HG02852 (cell line): Measurements from ENCODE around the gene CD58.

ENCODE experiments used
- ATAC-seq: cut with Tn5 transposase; IDR thresholded peaks from one replicate; pipeline ENCODE4 v1.9.1; 2021; ENCODE audit warnings: mild to moderate bottlenecking, moderate library complexity; ENCODE audit not compliant: unreplicated experiment

CD58 gene

DNA sequence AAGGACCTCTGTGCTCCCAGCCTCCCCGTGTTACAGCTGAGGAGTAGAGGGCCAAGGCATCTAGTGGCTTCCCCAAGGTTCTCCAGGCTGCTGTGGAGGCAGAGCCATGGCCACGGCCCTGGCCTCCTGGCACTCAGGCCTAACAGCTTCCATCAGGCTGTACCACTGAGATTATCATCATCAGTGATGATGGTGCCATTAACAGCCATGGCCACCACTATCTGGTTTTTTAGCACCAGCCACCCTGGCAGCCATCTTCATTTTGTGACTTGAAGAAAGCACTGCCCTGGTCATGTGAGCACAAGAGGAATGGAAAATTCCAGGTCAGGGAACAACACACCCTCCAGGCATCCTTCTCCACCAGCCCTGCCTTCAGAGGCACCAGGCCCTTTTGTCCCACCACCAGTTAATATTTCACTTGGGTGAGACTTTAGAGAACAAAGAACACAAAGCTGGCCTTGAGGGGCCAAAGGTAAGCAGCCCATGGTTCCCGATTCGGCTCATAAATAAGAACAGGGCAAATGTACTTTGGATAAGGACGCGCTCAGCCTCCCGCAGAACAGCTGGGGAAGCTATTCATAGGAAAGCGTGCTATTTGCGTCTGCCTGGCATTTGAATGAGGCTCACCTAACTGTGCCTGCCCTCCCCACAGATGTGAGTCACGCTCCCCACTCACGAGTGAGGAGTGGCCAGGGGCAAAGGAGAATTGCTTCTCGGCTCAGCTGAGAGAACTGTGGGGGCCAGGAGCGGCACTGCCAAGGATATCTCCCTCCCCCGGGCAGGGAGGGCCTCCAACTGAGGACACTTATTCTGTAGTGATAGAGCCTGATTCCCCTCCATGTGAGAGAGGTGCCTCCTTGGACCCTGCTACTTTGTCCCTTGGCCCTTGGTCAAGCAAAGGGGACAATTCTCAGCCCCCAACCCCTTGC is 95.6 kb downstream of the CD58 start:
- ATAC-seq, result no peak

GRCh38 chr1:116472431-116472961 is 98.3 kb downstream of the CD58 start:
- no peak for ATAC-seq

- ATAC-seq, result no peak
Observed at GRCh38 chr1:116471241-116471640, 99.6 kb downstream of the CD58 start.

DNA sequence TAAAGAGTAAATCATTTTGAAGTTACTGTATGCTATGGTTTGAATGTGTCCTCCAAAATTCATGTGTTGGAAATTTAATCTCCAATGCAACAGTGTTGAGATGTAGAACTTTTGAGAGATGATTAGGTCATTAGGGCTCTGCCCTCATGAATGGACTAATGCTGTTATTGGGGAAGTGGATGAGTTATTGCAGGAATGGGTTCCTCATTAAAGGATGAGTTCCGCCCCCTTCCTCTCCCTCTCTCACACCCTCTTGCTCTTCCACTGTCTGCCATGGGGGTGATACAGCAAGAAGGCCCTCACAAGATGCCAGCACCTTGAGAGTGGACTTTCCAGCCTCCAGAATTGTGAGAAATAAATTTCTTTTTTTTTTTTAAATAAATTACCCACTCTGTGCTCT is 100.2 kb downstream of the CD58 start:
- no peak for ATAC-seq

- no peak for ATAC-seq
Observed at GRCh38 chr1:116466810-116467557, 103.8 kb downstream of the CD58 start.

DNA sequence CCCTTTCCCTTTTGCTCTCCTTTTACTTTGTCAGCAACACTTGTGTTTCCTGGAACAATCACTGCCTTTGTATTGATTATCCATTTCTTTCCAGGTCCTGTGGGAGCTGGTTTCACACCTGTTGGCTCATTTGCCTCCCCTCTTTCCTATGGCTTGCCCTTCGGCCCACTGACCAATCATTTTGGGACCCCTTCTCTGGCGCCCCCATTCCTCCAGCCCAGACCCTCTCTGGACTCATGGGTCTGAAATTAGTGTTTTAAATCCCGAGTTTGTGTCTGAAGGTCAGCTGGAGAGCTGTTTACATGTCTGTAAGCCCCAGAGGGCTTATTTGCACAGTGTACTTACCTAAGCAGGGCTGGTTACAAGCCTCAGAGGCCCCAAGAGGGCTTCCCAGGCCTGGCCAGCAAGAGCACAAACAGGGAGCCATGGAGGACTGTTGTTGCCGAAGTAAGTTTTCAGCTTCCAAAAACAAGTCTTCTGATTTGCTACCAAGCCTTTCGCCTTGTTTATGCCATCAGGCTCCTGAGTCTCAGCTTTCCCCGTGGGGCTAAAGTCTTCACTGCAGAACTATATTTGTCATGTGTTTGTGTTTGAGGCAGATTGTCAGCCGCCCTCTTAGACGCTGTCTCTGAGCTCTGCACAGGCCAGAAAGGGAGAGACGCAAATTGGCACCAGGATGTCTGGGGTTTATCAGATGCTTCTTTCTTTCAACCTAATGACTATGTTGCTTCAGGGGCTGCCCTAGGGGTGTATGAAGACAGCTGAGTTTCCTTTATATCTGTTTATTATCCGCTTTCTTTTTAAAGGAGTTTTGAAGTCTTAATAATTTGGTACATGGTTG is 104.8 kb downstream of the CD58 start:
- no peak for ATAC-seq

DNA sequence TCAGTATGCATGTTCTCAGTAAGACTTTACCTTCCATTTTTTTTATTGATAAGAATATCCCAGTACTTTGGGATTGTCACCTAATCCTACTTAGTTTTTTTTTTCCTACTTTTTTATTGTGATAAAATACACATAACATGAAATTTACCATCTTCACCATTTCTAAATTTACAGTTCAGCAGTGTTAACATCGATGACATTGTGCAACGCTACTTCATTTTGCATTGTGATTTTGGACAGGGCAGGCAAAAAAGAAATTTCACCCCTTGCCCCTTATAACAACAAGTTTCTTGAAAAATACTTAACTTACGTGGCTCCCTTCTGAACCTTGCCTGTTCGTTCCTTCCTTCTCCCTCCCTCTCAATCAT is 105.4 kb downstream of the CD58 start:
- ATAC-seq, result no peak
